ENCODE data around the gene OR52W1.

OR52W1 gene

GRCh38 chr11:6204706-6205105 is 5.7 kb downstream of the OR52W1 start:
- TF ChIP-seq POLR2A (IDR thresholded peaks at IDR 0.05; ENCODE audit: low read depth, low read length), result no peak

GRCh38 chr11:6205366-6205765 is 6.3 kb downstream of the OR52W1 start, which contains the start of gene C11orf42:
Gene C11orf42, plus strand, starts transcription at chr11:6205557. Its CDS starts 59 bp downstream, at chr11:6205616.
- FAIRE-seq (no peak), DNase-seq (ENCODE audit: insufficient read length, low spot score) (no peak)
- TF ChIP-seq POLR2A (IDR thresholded peaks at IDR 0.05; ENCODE audit: low read depth, low read length), result no peak

More at GRCh38 chr11:6204706-6205105, 5.7 kb downstream of the OR52W1 start:
- DNase-seq (ENCODE audit: insufficient read length, low spot score), result no peak
- no peak for FAIRE-seq

- no peak for TF ChIP-seq POLR2A (IDR thresholded peaks at IDR 0.05; ENCODE audit: low read depth, low read length)
- FAIRE-seq (no peak), DNase-seq (ENCODE audit: insufficient read length, low spot score) (no peak)
These were observed 7.6 kb downstream of the OR52W1 start for GRCh38 chr11:6206456-6207180.

- no peak for TF ChIP-seq POLR2A (IDR thresholded peaks at IDR 0.05; ENCODE audit: low read depth, low read length)
These were observed 10.8 kb downstream of the OR52W1 start for GRCh38 chr11:6209801-6210200.

GRCh38 chr11:6210274-6210955 is 11.4 kb downstream of the OR52W1 start:
- no peak for TF ChIP-seq POLR2A (IDR thresholded peaks at IDR 0.05; ENCODE audit: low read depth, low read length)
- no peak for FAIRE-seq
- DNase-seq (ENCODE audit: insufficient read length, low spot score), result no peak

More at GRCh38 chr11:6209801-6210200, 10.8 kb downstream of the OR52W1 start:
- DNase-seq (ENCODE audit: insufficient read length, low spot score) (no peak), FAIRE-seq (no peak)

- FAIRE-seq (no peak), DNase-seq (ENCODE audit: insufficient read length, low spot score) (no peak)
- no peak for TF ChIP-seq POLR2A (IDR thresholded peaks at IDR 0.05; ENCODE audit: low read depth, low read length)
These were observed 15.5 kb downstream of the OR52W1 start for GRCh38 chr11:6214530-6214929.

- no peak for TF ChIP-seq POLR2A (IDR thresholded peaks at IDR 0.05; ENCODE audit: low read depth, low read length)
- FAIRE-seq (no peak), DNase-seq (ENCODE audit: insufficient read length, low spot score) (no peak)
These were observed 17.5 kb downstream of the OR52W1 start for GRCh38 chr11:6216501-6216900.

GRCh38 chr11:6217722-6218121 is 18.7 kb downstream of the OR52W1 start:
- DNase-seq (ENCODE audit: insufficient read length, low spot score) (no peak), FAIRE-seq (no peak)
- no peak for TF ChIP-seq POLR2A (IDR thresholded peaks at IDR 0.05; ENCODE audit: low read depth, low read length)

GRCh38 chr11:6219359-6219758 is 20.3 kb downstream of the OR52W1 start:
- peak; percentile 74 for FAIRE-seq

GRCh38 chr11:6223854-6224253 is 24.8 kb downstream of the OR52W1 start:
- DNase-seq (ENCODE audit: insufficient read length, low spot score), result no peak
- no peak for FAIRE-seq
- no peak for TF ChIP-seq POLR2A (IDR thresholded peaks at IDR 0.05; ENCODE audit: low read depth, low read length)

More at GRCh38 chr11:6219359-6219758, 20.3 kb downstream of the OR52W1 start:
- peak; percentile 74 for DNase-seq (ENCODE audit: insufficient read length, low spot score)
- TF ChIP-seq POLR2A (IDR thresholded peaks at IDR 0.05; ENCODE audit: low read depth, low read length), result no peak

- DNase-seq (ENCODE audit: insufficient read length, low spot score) (no peak), FAIRE-seq (no peak)
- no peak for TF ChIP-seq POLR2A (IDR thresholded peaks at IDR 0.05; ENCODE audit: low read depth, low read length)
These were observed 25.4 kb downstream of the OR52W1 start for GRCh38 chr11:6224421-6224820.

GRCh38 chr11:6225024-6225423 is 26.0 kb downstream of the OR52W1 start:
- no peak for TF ChIP-seq POLR2A (IDR thresholded peaks at IDR 0.05; ENCODE audit: low read depth, low read length)
- DNase-seq (ENCODE audit: insufficient read length, low spot score), result no peak
- FAIRE-seq, result no peak

GRCh38 chr11:6225896-6226295 is 26.9 kb downstream of the OR52W1 start:
- no peak for FAIRE-seq

GRCh38 chr11:6228520-6228919 is 29.5 kb downstream of the OR52W1 start:
- FAIRE-seq, result no peak
- no peak for DNase-seq (ENCODE audit: insufficient read length, low spot score)
- TF ChIP-seq POLR2A (IDR thresholded peaks at IDR 0.05; ENCODE audit: low read depth, low read length), result no peak

More at GRCh38 chr11:6225896-6226295, 26.9 kb downstream of the OR52W1 start:
- no peak for TF ChIP-seq POLR2A (IDR thresholded peaks at IDR 0.05; ENCODE audit: low read depth, low read length)
- no peak for DNase-seq (ENCODE audit: insufficient read length, low spot score)

- TF ChIP-seq POLR2A (IDR thresholded peaks at IDR 0.05; ENCODE audit: low read depth, low read length), result no peak
- FAIRE-seq, result no peak
- DNase-seq (ENCODE audit: insufficient read length, low spot score), result no peak
These were observed 30.9 kb downstream of the OR52W1 start for GRCh38 chr11:6229911-6230310.

All from H54 (cell line).